Activated T-helper 9 cell treated with anti-CD3 and anti-CD28 coated beads, Interleukin-2, amount 50 U/mL, for 16 hours (primary cell): ENCODE data around the gene SLC25A15.
"Not testable (repeated sequence)": the region's sequence is repeated elsewhere in the genome, so short reads cannot be mapped to it uniquely, and the experiment has no call there.

Source experiments
- DNase-seq: peaks from one replicate; pipeline ENCODE4 v3.0.0-alpha.2; 2020; ENCODE audit warnings: low read depth

SLC25A15 gene

GRCh38 chr13:40781717-40782116 is 7.7 kb upstream of the SLC25A15 start:
- no peak for DNase-seq

GRCh38 chr13:40782971-40783370 is 6.4 kb upstream of the SLC25A15 start:
- DNase-seq = not testable (repeated sequence)

- no peak for DNase-seq
Observed at GRCh38 chr13:40784540-40784939, 4.9 kb upstream of the SLC25A15 start.

GRCh38 chr13:40786568-40786996 is 2.8 kb upstream of the SLC25A15 start:
- no peak for DNase-seq

- no peak for DNase-seq
Observed at GRCh38 chr13:40787062-40787461, 2.3 kb upstream of the SLC25A15 start.

- DNase-seq = not testable (repeated sequence)
Observed at GRCh38 chr13:40788540-40789274, 704 bp upstream of the SLC25A15 start.

- DNase-seq = no peak
Observed at GRCh38 chr13:40790154-40790616, 774 bp downstream of the SLC25A15 start.

GRCh38 chr13:40792284-40793051 is 3.1 kb downstream of the SLC25A15 start:
- no peak for DNase-seq

GRCh38 chr13:40793339-40793738 is 3.9 kb downstream of the SLC25A15 start:
- DNase-seq = no peak

GRCh38 chr13:40794414-40795368 is 5.3 kb downstream of the SLC25A15 start:
- no peak for DNase-seq

- DNase-seq = no peak
Observed at GRCh38 chr13:40796649-40797048, 7.2 kb downstream of the SLC25A15 start.

- DNase-seq = no peak
Observed at GRCh38 chr13:40798380-40798779, 9.0 kb downstream of the SLC25A15 start.

GRCh38 chr13:40799508-40799907 is 10.1 kb downstream of the SLC25A15 start:
- DNase-seq = no peak

GRCh38 chr13:40800559-40800958 is 11.1 kb downstream of the SLC25A15 start:
- no peak for DNase-seq

GRCh38 chr13:40801255-40802217 is 12.1 kb downstream of the SLC25A15 start:
- no peak for DNase-seq

GRCh38 chr13:40803316-40803715 is 13.9 kb downstream of the SLC25A15 start:
- no peak for DNase-seq

GRCh38 chr13:40806241-40806640 is 16.8 kb downstream of the SLC25A15 start:
- DNase-seq = no peak

- DNase-seq = no peak
Observed at GRCh38 chr13:40809471-40809870, 20.1 kb downstream of the SLC25A15 start.

GRCh38 chr13:40812102-40812501 is 22.7 kb downstream of the SLC25A15 start:
- DNase-seq = no peak

- DNase-seq = no peak
Observed at GRCh38 chr13:40812724-40813445, 23.5 kb downstream of the SLC25A15 start.
